Choroid plexus epithelial cell (primary cell): ENCODE data around the gene IL17RE.

Source experiments
- DNase-seq: peaks from one replicate; pipeline ENCODE4 v3.0.0-alpha.2; 2010; ENCODE audit warnings: low read depth
- H3K4me3 ChIP-seq: 2 replicates; pipeline ENCODE4 v1.5.1; 2011; ENCODE audit warnings: low read depth, mild to moderate bottlenecking, control low read depth, low read length, moderate library complexity
- CTCF ChIP-seq: conservative IDR thresholded peaks from 2 replicates; pipeline ENCODE4 v1.5.1; 2011; ENCODE audit warnings: low read depth, mild to moderate bottlenecking, control low read depth, inconsistent platforms, low read length, moderate library complexity

Gene IL17RE

GRCh38 chr3:9951598-9951961, 48.9 kb downstream of the IL17RE start:
- H3K4me3 ChIP-seq, result peak overlapping the region; percentile 66
- TF ChIP-seq CTCF, result no peak
- no peak for DNase-seq

GRCh38 chr3:9951962-9952805, 49.5 kb downstream of the IL17RE start, which contains the start of gene PRRT3:
PRRT3 (minus strand) TSS chr3:9952408; CDS start chr3:9950115, 2,293 bp downstream.
- DNase-seq, result peak; percentile 52
- TF ChIP-seq CTCF, result no peak
- H3K4me3 ChIP-seq, result peak within 1 kb of the TSS; percentile 66

DNA sequence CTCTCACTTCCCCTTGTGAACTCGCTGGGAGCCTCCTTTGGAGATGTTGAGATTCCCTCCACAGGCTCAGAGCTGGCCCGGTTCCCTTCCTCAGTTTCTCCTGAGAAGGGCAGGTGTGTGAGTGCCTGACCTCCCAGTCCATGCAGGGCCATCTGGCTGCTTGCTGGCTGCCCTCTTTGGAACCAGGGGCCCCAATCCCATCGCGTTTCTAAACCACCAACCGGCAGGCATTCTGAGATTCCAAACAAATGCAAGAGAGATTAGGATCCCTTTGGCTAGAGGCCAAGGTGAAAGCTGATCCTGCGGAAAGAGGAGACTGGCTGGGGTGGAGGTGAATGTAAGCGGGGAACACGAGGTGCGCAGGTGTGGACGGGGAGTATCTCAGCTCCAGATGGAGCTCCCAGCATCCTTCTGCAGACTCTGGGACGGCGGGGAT, 52.4 kb downstream of the IL17RE start:
- peak; percentile 48 for DNase-seq
- no peak overlapping the region for H3K4me3 ChIP-seq
- no peak for TF ChIP-seq CTCF

DNA sequence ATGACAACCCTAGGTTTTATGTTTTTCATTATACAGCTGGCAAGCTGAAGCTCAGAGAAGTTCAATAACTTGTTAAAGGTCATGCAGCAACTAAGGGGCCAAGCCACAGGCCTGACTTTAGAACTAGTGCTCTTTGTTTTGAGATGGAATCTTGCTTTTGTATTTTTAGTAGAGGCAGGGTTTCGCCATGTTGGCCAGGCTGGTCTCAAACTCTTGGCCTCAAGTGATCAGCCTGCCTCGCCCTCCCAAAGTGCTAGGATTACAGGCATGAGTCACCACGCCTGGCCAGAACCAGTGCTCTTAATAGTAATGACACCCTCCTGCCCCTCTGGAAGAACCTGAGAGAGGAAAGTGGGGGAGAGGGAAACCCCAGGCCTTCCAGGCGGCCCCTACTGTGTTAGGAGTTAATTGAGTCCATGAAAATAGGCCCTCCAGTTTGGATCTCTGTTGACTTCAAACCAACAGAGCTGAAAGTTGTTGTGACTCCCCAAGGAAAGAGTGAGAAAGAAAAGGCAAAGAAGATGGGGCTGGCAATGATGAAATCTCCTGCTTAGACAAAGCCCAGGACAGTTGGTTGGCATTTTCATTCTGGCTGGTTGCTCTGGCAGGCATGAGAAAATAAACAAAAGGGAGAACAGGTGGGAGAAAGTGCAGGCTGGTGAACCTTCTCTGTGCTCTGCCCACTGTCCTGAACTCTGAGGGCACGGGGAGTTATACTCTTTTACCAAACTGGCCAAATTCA, 53.1 kb downstream of the IL17RE start:
- H3K4me3 ChIP-seq, result no peak overlapping the region
- DNase-seq, result no peak
- no peak for TF ChIP-seq CTCF

- DNase-seq, result peak; percentile 59
- no peak overlapping the region for H3K4me3 ChIP-seq
- TF ChIP-seq CTCF, result peak; percentile 36
Observed at GRCh38 chr3:9957214-9957613, 54.6 kb downstream of the IL17RE start.

DNA sequence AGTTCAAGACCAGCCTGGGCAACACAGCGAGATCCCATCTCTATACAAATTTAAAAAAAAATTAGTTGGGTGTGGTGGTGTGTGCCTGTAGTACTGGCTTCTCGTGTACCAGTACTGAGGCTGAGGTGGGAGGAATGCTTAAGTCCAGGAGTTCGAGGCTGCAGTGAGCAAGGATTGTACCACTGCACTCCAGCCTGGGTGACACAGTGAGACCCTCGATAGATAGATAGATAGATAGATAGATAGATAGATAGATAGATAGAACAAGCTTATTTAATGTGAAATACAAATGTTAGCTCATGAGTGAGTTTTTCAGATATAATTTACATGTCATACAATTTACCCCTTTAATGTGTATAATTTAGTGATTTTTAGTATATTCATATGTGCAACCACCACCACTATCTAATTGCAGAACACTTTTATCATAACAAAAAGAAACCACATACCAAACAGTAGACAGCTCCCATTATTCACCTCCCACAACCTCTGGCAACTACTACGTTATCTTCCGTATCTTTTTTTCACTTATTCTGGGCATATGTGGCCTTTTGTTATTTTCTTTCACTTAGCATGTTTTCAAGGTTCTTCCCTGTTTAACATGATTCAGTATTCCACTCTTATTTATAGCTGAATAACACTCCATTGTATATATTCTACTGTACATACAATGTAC, 62.7 kb downstream of the IL17RE start:
- TF ChIP-seq CTCF, result no peak
- no peak for DNase-seq
- no peak overlapping the region for H3K4me3 ChIP-seq
